Stimulated activated CD8-positive, alpha-beta memory T cell treated with anti-CD3 and anti-CD28 coated beads, Interleukin-2, amount 100 ng/mL, for 48 hours (primary cell): Measurements from ENCODE around the gene SNX8.
"Not testable (repeated sequence)": the region's sequence is repeated elsewhere in the genome, so short reads cannot be mapped to it uniquely, and the experiment has no call there.

Source experiments
- DNase-seq, 2 donors: peaks; one replicate each; pipeline ENCODE4 v3.0.0-alpha.2; 2020; ENCODE audit warnings: low read depth in 2 of 2

SNX8 gene

DNA sequence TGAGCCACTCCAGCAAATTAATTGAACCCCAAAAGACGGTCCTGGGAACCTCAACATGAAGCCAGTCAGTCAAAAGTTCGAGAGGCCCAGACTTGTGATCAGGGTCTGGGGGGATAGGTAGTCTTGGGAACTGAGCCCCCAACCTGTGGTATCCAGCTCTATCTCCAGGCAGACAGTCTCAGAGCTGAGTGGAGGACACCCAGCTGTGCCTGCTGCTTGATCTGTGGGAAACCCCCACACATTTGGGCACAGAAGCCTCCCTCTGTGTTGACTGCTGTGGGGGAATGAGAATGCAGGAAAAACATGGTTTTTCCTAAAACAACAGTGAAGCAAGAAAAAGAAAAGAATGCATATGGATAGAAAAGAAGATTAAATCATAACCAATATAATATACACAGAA, 16.3 kb upstream of the SNX8 start:
- DNase-seq, result no peak

DNA sequence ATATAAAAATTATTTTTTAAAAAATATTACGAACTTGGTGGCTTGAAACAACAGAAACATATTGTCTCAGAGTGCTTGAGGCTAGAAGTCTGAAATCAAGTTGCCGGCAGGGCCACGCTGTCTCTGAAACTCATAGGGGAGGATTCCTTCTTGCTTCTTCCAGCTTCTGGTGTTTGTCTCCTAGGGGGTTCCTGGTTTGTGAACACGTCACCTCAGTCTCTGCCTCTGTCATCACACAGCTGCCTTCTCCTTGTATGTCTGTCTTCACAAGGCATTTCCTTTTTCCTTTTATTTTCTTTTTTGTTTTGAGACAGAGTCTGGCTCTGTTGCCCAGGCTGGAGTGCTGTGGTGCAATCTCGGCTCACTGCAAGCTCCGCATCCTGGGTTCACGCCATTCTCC, 12.7 kb upstream of the SNX8 start:
- no peak for DNase-seq

DNA sequence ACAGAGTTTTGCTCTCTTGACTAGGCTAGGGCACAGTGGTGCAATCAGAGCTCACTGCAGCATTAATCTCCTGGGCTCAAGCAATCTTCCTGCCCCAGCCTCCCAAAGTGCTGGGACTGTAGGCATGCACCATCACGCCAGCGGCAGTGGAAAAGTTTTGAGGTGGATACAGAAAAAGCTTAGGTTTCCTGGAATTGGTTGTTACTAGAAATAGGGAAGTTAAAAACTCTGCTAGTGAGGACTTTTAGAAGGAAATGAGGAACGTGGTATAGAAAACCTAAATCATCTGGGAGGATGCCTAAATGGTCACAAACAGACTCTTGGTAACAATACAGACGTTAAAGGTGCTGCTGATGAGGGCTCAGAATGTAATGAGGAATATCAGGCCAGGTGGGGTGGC, 10.9 kb upstream of the SNX8 start:
- no peak for DNase-seq

DNA sequence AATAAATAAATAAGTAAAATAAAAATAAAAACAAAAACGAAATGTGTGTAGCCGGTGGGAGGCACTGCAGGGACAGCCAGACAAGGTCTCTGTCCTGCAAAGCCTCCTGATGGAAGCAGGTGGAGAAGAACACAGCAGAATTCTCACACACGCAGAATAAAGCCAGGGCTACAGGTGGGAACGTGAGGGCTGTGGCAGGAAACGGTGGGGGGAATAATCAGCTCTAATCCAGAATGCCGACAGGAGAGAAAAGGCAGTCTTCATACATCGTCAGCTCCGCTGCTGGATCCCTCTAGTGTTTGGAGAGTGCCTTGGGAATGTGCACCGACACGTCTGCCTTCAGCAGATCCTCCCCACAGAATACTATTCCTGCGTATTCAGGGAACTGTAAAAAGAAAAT, 6.8 kb upstream of the SNX8 start:
- no peak for DNase-seq

DNA sequence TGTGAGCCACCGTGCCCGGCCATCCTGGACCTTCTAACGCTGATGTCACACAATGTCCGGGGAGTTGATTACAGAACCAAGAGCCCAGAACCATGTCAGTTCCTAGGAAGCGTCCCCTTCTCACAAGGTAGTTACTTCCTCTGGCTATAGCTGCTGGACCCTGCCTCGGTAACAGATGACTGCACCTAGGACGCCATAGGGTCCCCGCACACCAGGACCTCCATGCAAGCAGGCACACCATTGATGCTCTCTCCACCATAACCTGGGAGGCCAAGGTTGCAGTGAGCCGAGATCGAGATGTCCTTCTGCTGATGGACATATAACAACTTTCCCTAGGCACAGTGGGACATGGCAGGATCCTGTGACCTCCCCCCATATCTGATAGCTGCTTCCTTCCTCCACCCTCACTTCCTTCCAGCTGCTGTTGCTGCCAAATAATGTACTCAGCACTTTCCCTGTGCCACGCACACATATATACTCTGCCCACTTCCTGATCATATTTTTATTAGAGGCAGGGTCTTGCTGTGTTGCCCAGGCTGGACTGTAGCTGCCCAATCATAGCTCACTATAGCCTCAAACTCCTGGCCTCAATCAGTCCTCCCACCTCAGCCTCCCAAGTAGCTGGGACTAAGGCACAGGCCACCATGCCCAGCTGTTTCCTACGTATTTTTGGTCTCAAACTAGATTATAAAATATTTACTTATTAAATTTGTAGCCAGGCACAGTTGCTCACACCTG, 3.5 kb upstream of the SNX8 start:
- DNase-seq, result no peak

DNA sequence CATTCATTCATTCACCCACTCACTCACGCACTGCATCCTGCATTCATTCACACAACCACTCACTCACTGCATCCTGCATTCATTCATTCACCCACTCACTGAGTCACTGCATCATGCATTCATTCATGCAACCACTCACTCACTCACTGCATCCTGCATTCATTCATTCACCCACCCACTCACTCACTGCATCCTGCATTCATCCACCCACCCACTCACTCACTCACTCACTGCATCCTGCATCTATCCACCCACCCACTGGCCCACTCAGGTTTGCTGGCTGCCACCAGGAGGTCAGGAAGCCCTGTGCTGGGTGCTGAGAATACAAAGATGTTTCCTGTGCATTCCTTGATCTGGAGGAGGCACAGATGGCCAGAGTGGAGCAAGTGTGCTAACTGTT, 2.3 kb upstream of the SNX8 start:
- DNase-seq, result no peak

DNA sequence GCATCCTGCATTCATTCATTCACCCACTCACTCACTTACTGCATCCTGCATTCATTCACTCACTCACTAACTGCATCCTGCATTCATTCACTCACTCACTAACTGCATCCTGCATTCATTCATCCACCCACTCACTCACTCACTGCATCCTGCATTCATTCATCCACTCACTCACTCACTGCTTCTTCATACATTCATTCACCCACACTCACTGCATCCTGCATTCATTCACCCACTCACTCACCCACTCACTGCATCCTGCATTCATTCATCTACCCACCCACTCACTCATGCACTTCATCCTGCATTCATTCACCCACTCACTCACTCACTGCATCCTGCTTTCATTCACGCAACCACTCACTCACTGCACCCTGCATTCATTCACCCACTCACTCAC, 1.5 kb upstream of the SNX8 start:
- DNase-seq, result no peak

DNA sequence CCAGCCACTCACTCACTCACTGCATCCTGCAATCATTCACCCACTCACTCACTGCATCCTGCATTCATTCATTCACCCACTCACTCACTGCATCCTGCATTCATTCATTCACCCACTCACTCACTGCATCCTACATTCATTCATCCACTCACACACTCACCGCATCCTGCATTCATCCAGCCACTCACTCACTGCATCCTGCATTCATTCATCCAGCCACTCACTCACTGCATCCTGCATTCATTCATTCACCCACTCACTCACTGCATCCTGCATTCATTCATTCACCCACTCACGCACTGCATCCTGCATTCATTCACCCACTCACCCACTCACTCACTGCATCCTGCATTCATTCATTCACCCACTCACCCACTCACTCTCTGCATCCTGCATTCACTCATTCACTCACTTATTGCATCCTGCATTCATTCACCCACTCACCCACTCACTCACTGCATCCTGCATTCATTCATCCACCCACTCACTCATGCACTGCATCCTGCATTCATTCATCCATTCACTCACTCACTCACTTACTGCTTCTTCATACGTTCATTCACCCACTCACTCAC, 802 bp upstream of the SNX8 start:
- not testable (repeated sequence) for DNase-seq

DNA sequence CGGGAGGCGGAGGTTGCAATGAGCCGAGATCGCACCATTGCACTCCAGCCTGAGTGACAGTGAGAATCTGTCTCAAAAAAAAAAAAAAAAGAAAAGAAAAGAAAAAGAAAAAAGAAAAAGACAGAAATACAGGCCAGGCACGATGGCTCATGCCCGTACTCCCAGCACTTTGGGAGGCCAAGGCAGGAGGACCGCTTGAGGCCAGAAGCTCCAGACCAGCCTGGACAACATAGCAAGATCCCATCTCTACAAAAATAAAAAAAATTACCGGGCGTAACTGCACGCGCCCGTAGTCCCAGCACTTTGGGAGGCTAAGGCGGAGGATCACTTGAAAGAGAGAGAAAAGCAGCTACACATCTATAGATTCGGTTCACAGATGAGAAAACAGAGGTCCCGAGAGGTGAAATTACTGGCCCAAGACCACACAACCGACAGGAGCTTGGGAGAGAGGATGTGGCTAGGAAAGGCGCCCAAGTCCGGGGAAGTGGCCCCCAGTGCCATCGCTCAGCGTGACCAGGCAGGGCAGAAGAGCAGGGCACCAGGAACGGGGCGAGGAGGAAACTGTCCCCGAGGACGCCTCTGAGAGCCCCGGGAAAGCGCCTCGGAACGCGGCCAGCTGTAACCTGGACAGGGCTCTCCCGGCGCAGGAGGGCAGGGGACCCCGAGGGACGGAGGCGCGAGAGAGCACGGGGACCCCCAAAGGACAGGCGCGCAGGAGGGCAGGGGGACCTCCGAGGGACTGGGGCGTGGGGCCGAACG, 612 bp downstream of the SNX8 start:
- no peak for DNase-seq

DNA sequence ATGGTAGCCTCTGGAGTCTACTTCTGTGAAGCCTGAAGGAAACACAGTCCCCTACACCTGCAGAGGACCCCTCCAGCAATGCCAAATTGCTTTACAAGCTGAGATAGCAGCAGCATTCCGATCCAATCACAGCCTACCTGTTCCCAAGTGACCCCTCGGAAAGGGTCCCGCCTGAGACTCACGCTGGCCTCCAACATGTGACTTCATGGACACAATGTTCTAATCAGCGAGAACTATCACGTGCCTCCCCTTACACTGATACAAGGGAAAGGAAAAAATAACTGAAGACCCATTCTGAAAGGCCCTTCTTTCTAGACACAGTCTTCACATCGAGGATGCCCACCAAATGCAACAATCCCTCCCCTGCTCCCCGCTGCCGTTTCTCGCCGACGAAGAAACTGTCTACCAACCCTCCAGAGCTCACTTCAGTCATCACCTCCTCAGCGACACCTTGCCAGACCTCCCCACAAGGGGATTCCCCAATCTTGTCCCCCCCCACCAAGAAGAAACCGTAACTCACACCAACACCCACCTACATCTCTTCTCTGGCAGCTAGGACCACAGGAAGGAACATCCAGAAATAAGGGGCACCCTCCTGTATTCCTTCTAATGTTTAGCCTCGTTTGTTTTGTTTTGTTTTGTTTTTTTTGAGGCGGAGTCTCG, 1.8 kb downstream of the SNX8 start:
- no peak for DNase-seq

DNA sequence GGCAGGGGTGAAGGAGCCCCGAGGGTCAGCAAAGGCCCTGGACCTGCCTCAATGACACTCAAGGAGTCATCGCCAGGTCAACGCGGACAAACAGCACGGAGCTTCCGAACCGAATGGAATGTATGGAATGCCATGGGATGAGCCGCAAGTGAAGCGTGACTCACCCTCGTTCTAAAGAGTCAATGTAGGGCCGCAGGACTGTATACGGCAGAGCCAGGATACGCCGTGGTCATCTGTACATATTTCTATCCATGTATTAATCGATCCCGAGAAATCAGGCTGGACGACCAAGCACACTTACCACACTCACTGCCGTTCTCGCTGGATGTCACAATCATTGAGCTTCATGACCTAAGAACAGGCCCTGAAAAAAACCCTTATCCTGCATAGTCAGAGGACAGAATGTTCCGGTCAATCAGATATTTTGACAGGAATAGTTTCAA, 4.3 kb downstream of the SNX8 start:
- DNase-seq, result no peak

DNA sequence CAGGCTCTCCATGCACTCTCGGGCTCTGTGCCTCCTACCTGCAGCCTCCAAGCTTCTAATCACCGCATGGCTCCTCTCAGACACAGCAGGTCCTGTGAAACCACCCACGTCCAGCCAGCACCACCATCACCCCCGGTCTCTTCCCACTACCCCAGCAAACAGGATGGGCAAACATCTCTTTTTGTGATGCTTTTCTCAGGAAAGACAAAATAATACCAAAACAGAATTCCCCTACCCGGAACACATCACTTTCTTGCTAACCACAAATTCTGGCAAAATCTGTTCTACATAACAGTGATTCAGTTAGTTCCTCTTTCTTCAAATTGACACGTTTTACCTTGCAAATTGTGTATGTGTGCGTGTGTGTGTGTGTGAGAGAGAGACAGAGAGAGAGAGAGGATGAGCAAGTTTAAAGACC, 6.5 kb downstream of the SNX8 start:
- no peak for DNase-seq

DNA sequence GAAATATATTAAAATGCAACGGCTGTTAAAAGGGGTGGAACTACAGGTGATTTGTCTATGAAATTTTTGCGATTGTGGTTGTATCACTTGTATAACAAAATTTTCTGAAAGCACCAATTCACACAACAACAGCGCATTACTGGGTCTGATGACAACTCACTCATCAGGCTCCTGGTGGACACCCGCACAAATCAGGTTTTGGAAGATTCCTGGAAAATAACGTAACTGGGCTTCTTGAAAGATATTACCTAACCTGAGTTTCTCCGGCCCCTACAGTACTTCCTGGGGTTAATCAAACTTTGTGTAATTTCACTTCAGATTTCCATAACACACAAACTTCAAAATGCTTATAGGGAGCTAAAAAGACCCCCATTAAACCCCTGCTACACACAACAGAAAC, 7.6 kb downstream of the SNX8 start:
- DNase-seq, result no peak

DNA sequence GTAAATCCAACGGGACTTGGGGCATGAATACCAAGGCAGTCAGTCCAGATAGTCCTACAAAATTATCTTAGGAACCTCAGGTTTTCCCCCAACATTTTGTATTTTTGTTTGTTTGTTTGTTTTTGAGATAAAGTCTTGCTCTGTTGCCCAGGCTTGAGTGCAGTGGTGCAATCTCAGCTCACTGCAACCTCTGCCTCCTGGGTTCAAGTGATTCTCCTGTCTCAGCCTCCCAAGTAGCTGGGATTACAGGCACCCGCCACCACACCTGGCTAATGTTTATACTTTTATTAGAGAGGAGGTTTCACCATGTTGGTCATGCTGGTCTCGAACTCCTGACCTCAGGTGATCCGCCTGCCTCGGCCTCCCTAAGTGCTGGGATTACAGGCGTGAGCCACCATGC, 9.0 kb downstream of the SNX8 start:
- not testable (repeated sequence) for DNase-seq

DNA sequence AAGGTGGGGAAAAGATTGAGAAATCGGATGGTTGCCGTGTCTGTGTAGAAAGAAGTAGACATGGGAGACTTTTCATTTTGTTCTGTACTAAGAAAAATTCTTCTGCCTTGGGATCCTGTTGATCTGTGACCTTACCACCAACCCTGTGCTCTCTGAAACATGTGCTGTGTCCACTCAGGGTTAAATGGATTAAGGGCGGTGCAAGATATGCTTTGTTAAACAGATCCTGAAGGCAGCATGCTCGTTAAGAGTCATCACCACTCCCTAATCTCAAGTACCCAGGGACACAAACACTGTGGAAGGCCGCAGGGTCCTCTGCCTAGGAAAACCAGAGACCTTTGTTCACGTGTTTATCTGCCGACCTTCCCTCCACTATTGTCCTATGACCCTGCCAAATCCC, 10.7 kb downstream of the SNX8 start:
- DNase-seq, result not testable (repeated sequence)

DNA sequence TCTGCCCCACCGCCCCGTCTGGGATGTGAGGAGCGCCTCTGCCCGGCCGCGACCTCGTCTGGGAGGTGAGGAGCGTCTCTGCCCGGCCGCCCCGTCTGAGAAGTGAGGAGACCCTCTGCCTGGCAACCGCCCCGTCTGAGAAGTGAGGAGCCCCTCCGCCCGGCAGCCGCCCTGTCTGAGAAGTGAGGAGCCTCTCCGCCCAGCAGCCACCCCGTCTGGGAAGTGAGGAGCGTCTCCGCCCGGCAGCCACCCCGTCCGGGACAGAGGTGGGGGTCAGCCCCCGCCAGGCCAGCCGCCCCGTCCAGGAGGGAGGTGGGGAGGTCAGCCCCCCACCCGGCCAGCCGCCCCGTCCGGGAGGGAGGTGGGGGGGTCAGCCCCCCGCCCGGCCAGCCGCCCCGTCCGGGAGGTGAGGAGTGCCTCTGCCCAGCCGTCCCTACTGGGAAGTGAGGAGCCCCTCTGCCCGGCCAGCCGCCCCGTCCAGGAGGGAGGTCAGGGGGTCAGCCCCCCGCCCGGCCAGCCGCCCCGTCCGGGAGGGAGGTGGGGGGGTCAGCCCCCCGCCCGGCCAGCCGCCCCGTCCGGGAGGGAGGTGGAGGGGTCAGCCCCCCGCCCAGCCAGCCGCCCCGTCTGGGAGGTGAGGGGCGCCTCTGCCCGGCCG, 11.4 kb downstream of the SNX8 start:
- not testable (repeated sequence) for DNase-seq

DNA sequence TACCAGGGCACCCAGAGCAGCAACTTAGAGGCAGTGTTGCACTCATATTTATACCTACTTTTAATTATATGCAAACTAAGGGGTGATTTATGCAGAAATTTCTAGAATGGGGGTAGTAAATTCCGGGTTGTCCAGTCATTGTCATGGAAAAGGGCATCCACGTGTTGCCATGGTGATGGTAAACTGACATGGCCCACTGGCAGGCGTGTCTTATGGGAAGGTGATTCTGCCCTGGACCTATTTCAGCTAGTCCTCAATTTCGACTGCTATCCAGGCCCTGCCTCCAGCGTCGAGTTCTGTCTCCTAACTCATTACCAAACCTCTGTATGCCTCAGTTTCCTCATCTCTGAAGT, 12.8 kb downstream of the SNX8 start:
- DNase-seq, result no peak

DNA sequence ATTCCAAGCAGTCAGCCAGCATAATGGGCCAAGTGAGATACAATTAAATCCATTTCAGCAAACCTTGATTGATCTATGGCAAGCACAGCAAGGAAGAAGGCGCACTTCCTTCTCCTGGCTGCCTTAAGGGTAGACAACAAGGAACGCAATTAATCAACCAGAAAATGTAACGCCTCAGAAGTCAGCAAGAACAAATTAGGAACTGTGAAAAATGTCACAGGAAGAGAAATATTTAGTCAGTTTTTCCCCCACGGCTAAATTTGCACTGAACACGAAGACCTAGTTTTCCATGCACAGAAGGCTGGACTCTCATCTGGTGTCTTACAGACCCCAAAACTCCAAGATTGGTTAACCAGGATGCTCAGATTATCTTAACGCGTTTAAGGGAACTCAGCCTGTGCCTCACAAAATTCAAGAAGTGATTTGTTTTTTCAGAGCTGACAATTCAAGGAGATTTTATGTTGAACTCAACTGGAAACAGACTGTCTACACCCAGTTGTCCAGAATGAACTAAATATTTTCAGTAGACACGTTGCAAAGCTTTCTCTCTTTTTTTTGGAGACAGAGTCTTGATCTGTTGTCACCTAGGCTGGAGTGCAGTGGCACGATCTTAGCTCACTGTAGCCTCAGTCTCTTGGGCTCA, 14.2 kb downstream of the SNX8 start:
- DNase-seq, result no peak

DNA sequence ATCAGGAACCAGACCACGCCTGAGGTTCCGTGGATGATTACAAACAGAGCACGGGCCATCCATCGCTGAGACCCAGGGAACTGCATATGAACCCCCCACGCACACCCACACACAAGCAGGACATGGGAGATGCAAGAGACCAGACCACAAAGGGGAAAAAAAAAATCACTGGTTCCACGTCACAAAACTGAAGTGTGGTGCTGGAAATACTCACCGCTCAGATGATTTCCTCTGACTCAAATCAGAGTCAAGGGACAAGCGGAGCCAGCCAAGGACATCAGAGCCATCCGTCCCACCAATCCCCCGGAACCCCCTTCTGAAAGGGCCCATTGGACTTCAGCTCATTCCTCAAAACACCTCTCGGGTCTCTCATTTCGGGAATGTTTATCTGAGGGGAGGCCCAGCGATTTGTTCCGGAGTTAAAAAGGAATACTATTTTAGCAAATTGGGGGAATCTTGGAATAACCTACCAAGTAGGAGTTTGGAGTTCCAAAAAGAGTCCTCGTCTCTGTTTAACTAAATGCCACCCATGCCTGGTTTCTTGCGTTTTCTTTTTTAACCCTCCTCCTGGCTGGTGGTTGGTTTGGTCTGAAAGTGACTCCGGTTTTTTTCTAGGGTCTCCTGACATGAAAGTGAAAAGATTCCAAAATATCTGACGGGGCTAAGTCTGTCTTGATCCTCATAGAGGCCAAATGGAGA, 15.0 kb downstream of the SNX8 start:
- DNase-seq, result peak; percentile 17 to 46

DNA sequence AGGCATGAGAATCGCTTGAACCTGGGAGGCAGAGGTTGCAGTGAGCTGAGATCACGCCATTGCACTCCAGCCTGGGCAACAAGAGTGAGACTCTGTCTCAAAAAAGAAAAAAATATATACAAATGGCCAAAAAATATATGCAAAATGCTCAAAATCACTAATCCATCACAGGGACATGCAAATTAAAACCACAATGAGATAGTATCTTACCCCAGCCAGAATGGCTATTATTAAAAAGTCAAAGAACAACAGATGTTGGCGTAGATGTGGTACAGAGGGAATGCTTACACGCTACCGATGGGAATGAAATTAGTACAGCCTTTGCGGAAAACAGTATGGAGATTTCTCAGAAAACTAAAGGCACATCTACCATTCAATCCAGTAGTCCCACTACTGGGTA, 17.4 kb downstream of the SNX8 start:
- DNase-seq, result no peak
